Activated CD4-positive, alpha-beta T cell treated with anti-CD3 and anti-CD28 coated beads, Interleukin-10, Interleukin-2, amounts not matched to agents 100 ng/mL and 50 ng/mL, durations not matched to agents 16 hours and 8 hours (primary cell): ENCODE results near the gene MMP26.
"Not testable (repeated sequence)": the region's sequence is repeated elsewhere in the genome, so short reads cannot be mapped to it uniquely, and the experiment has no call there.

Source experiments
- DNase-seq: peaks from one replicate; pipeline ENCODE4 v3.0.0-alpha.2; 2020

Gene MMP26

DNA sequence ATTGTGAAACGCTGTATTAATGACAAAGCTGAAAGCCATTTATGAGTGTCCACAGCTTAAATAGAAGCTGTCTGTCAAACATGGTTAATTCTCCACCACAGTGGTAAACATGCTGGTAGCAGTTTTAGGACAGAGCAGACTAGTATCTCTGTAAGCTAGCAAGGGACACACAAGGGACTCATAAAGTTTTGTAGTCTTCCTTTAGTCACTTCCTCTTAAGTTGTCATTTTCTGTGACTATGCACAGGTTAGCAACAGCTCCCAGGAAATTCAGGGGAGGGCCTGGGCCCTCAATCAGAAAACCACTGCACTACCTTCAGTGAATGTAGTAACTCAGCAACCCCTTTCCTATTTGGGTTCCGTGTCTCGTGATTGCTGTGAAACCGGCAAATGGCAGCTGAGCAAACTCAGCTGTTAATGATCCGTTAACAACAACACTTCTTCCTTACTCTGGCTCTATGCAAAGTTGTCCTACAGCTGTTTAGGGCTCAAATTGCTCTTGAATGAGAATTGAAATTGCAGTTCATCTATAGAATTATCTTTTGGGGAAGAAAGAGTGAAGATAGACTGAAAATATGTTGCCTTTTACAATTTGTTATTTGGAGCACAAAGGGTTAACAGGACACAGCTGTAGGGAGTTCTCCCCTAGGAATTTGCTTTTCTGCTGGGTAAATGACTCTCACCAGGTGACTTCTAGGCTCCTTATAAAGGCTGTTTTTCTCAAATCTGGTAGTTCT is at the start of gene MMP26:
Gene MMP26, plus strand, starts transcription at position 731 of the 736 bp plus-strand sequence.
- DNase-seq = no peak

DNA sequence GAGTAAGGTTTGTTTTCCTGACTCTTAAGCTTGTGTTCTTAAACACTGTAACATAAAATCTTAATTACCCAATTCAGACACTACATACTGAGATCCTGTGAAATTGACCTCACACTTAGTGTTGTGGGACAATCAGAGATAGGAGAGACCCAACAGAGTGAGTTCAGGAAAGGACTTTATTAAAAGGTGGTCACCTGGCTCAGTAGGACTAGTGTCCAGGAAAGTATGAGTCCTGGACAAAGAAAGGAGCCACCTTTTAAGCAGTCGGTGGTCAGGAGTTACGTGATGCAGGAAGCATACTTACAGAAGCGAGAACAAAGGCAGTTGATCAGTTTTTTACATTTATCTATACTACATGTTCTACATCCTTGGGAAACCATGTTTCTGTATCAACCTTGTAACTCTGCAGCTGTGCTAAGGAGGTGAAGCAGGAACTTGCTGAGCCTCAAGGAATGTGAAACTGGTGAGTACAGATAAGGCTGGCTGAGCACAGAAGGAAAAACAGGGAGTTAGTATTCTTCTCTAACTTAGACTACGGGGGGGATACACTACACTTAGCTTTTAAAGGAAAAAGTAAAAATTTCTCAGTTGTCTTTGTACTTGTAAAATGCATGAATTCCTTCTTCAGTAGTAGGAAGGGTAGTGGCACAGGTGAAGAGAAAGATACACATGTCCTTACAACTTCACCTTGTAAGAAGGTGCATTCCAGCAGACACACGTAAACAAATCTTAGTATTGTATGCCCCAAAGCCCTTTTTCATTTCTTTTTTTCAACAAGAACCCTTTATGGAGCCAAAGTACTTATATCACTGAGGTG is 45.7 kb upstream of the MMP26 start:
- no peak for DNase-seq

DNA sequence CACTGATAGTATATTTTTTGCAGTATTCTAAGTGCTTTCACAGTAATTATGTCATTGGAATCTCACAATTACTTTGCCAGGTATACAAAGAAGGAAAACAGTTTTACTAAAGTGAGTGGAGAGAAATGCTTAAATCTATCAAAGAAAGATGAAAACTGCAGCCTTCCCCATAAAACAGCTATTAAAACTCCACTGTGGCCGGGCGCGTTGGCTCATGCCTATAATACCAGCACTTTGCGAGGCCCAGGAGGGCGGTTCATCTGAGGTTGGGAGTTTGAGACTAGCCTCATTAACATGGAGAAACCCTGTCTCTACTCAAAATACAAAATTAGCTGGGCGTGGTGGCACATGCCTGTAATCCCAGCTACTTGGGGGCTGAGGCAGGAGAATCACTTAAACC is 41.7 kb upstream of the MMP26 start:
- DNase-seq = no peak

DNA sequence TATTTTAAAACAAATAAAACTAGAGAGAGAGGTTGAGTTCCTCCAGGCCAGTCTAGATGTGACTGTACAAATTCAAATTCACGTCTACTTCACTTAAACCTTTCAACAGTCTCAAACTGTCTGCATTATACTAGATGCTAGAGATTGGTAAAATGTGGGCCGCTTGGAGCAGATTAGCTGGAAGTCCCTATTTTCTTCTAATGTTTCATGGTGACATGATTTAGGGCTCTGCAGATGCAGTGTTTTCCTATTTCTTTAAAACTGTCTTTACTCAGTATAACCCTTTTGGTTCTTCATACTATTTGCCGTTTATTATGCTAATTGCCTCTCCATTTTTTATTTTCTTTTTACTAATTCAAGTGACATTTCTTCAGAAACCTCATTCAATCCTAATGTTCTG is 40.4 kb upstream of the MMP26 start:
- no peak for DNase-seq

DNA sequence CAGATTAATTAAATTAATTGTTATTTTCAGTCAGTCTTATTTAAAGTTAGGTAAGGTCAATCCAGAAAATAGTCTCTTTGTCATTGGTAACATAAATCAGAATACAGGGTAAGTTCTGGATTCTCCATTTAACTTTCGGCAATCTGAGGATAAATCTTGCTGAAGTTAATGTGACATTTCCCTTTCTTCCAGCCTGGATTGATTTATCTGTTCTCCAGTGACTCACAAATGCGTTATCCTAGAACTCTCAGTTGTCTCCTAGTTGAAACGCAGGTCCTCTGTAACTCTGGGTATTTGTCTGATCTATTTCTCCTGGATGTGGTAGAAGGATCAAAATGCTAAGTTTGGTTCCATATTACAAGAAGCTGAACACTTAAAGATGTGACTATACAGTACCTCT is 39.8 kb upstream of the MMP26 start:
- DNase-seq = no peak

DNA sequence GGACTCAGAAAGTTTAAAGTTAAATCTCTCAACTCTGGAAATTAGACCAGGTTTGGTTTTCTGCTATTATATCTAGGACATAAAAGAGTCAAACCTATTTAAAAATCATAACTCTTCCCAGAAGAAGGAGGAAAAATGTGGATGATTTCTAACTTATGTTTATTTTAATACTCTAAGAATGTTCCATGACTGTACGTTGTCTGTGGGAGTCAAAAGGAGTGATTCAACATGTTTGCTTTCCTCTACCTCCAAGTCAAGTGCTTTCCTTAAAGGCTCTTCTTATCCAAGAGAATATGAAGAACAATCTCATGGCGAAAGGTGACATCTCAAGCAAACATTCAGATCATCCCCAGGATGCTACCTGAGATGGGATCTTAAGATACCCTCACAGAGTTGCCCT is 39.2 kb upstream of the MMP26 start:
- DNase-seq = no peak

DNA sequence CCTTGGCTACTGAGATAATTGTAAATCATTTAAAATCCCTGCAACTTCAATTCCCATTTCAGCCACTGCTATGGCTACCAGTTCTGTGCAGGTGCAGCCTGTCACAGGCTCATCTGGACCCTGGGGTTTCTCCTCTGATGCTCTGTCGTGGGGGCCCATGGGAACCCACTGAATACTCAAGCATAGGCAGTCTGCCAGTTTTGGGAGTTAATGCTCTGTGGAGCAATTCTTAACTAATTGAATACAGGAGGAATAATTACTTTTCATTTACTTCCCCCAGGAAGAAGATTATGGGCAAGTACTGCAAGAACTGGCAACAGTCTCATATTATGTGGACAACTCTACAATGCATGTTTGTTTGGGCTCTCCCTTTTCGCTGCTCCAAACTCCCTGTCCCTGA is 32.8 kb upstream of the MMP26 start:
- no peak for DNase-seq

DNA sequence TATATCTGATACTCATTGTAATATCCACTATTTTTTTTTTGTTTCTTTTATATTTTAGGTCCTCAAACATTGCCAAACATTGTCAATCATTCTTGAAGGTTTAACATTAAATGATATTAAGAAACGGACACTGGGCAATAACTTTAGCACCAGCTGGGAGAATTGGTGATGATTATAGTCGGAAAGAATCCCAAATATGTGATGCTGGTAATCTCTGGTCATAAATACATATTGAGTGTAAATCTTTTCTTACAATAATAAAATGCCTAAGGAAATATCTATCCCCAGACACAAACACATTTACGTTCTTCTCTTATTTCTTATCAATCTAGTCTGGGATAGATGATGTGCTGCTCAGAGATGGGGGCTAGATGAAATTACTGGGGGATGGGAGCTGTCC is 32.1 kb upstream of the MMP26 start:
- no peak for DNase-seq

DNA sequence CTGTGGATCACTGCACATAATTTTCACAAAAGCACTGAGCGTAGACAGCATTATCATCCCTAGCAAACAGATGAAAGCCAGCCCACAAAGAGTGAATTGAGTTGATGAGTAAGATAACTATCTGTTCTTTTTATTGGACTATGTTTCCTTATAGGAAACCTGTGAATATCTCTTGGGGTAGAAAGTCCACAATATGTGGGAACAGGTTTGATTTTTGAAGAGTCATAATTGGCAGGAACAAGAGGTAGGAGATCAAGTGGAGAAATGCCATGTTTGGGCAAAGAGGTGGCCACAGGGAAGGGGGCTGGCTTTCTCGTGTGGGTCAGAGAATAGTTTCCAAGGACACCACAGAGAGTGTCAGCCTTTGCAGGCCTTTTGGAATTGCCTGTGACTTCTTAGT is 30.8 kb upstream of the MMP26 start:
- no peak for DNase-seq

DNA sequence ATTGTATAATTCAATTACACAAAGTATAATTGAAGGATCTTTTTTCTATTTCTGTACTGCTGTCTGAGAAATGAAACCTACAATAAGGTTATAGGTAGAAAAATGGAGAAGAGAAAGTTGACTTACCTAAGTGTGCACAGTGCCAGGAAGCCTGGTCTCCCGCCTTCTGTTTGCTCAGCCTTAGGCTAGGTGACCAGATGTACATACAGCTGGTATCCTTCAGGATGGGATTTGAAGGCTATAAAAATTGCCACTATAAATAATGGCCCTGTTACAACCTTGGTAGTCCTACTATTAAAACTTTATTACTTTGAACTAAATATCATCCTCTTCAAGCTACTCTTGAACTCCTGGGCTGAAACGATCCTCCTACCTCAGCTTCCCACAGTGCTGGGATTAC is 26.6 kb upstream of the MMP26 start:
- no peak for DNase-seq

DNA sequence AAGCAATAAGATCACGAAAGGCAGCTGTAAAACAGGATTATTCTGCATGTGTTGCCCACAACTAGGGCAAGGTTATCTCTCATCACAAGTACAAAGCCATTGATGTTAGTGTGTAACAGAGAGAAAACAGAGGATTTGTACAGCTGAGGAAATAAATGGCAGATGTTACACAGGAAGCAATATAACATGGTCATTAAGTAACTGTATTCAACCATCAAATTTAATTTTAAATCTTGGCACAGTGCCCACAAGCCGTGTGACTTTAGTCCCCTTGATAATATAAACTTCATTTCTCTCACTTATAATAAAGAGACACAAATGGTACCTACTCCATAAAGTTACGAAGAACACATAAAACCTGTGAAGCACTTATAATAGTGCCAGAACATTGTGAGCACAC is 24.2 kb upstream of the MMP26 start:
- DNase-seq = no peak

DNA sequence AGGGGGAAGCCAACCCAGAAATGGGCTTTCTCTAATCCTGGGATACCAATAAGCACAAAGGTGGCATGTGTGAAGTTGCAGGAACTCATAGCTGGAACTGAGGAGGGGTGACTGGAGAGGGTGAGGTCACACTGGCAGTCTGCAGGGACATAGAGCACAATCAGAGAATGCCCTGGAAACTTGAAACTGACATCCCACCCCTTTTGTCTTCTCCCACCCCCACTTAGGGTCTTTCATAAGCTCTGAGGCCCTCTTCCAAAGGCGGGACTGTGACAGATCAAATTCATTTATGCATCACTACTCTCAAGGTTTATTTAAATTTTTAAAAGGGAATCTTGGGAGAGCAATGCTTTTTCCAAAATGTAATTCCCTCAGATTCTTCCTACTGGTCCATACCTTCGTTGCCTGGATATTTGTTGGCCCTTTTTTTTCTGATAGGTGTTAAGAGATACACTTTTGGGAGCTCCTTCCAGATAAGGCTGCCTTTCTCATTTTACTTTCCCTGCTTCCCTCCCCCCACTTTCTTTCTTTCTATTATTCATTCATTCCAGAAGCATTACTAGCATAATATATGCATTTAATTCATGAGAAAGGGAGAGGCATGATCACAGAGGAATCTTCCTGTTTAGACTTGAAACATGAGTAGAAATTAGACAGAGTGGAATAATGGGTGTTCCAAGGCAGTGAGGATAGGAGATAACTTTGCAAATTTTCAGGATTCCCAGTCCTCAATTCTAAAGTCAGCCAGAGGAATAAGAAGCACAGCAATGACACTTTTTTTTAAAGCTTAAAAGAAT is 21.8 kb upstream of the MMP26 start:
- no peak for DNase-seq

DNA sequence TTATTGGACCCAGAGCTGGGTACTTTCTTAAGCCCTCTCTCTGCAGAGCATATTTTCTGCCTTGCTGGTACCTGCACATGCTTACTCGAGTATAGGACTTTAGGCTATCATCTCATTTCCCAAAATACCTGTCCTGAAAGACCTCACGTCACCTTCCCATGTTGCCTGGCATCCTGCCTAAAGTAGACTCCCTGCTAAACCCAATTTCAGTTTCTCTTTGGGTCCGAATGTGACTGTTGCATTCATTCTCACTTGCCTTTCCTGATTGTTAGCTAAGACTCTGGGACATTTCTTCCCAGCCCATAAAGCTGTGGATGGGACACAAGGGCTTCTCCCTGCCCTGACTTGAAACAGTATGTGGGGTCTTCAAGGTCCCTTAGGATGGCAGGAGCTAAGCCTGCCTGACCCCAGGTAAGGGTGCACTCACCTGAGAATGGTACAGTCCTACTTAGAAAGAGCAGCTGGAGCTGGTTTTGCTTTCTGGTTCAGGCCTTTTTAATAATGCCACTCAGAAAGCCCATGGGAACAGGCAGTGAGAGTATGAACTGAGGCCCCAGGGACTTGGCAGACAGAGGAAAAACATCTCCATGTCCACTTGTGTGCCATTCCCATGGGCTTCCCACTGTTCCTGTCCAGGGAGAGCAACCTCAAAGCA is 19.8 kb upstream of the MMP26 start:
- no peak for DNase-seq

DNA sequence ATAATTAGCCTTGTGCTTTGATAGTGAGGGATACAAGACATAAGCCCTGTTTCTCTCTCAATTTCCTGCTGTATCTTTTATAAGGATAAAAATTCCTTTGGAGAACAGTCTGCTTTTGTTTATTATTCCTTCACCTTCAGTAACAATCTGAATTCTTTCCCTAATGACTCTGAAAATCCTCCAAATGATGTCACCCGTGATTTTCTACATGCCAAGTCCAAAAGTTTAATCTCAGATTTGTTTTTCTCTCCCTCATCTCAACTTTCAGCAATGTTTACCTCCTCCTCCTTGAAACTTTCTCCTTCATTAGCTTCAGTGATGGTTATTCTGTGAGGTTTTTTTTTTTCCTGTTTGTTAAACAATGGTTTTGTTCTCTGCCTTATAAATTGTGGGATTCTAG is 9.1 kb upstream of the MMP26 start:
- no peak for DNase-seq

DNA sequence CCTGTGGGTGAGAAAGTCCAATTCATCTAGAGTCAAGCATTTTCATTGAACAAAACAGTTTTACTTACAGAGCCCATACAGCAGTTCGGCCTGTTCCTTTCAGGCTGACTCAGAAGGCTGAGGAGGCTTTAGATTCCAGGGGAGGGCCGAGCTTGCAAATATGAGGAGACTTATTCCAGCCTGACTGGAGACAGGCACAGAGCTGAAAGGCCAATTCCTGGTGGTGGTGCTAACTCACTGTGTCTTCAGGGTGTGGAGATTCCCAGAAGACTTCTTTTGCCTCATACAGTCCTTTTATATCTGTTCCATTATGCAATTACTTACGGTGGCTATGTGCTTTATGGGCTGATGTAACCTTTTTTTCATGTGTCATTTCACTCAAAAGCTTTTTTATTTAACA is 7.0 kb upstream of the MMP26 start, which contains the start of gene OR51E2:
Gene OR51E2, minus strand, starts transcription at position 269 of the 400 bp plus-strand sequence. CDS start 15,142 bp downstream, outside the sequence.
- DNase-seq = no peak

DNA sequence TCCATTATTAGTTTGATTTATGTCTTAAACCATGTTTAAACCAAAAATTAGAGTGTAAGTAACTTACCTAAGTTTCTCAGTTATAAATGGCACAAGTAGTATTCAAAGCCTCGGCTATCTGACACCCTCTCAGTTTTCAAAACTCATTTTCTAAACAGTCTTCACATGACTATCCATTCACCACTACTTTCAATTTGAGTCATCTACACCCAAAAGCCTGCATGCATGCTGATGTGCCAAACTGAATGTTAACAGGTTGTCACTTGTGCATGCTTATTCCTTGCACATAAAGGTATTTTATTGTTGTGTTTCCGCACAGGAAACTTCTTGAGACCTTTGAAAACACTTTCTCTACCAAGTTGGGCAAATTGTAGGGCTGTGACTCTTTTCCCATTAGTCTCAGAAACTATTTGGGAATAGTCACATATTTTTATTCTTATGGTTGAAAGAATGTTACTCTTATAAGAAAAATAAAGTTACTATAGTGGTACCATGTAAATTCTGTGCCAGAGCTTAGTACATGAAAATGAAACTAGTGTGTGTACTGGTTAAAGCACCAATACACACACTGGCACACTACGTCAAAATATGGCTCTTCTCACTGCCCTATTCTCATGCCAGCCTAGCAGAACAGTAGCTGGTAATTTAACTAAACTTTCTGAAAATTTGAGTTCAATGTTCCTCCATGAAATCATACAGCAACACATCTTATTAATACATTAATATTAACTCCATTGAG is 4.7 kb upstream of the MMP26 start:
- peak; percentile 72 for DNase-seq

DNA sequence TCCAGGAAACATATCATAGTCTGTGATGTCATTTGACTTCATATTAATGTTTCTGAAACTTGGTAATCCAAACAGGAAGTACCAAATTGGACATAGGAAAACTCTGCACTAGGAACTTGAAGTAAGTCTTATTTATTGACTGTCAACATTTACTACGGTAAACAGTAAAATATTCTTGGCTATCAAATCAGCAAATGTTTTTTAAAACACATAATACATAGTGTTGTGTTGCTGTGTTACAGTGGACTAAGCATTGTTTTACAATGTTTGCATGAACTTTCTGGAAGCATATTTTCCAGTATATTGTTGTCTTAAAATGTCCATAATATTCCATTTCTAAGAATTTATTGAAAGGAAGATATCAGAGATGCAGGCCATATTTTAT is 4.2 kb upstream of the MMP26 start:
- no peak for DNase-seq

DNA sequence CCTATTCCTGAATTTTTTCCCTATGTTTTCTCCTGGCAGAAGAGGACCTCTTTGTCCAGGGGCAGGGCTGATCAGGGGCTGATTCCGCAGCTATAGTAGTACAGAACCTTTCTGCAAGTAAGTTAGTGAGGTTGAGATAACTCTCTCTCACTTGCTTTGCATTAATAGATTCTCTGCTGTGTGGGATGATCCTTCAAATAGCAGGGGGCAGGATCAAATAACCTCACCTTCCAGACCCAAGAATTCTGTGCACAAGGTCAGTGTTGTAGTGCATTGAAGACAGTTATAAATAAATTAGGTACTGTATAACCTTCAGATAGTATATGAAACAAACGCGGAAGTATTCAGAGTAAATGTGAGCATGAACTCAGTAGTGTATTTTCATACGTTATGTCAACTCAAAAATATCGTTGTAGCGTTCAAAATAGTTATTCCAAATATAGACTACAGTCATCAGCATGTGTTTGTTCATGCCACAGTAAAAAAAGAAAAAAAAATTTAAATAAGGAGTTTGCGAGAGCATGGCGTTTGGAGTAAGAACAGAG is 278 bp downstream of the MMP26 start:
- no peak for DNase-seq

DNA sequence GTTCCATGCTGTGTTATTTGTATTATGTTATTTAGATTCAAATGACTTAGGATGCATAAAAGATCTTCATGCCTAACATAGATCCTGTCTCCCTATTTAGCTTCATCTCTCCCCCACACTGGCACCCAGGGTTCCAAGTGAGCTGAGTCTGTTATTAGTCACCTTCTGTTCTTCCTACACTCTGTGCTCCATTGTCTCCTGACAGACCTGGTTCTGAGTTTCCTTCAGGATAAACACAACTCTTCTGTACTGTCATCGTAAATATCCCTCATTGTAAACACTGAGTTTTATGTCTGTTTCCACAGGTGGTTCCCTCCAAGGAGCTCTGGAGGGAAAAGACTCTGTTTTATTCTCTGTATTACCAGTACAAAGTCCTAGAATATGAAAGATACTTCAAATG is 8.7 kb downstream of the MMP26 start:
- DNase-seq = no peak

DNA sequence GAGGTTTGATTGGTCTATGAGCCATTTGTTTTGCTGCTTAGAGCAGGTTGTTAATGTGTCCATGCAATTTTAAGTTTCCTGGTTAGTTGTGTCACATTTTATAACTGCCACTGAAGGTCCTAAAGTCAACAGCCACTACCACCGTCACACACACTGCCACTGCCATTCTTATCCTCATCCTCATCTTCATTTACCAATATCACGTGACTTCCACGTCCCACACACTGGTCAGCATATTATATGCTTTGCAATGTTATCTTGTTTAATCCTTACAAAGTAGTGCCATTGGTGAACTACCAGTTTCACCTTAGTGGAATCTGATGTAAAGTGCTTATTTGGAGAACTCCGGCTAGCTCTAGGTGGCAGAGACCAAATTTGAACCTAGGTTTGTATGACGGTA is 9.7 kb downstream of the MMP26 start:
- no peak for DNase-seq

DNA sequence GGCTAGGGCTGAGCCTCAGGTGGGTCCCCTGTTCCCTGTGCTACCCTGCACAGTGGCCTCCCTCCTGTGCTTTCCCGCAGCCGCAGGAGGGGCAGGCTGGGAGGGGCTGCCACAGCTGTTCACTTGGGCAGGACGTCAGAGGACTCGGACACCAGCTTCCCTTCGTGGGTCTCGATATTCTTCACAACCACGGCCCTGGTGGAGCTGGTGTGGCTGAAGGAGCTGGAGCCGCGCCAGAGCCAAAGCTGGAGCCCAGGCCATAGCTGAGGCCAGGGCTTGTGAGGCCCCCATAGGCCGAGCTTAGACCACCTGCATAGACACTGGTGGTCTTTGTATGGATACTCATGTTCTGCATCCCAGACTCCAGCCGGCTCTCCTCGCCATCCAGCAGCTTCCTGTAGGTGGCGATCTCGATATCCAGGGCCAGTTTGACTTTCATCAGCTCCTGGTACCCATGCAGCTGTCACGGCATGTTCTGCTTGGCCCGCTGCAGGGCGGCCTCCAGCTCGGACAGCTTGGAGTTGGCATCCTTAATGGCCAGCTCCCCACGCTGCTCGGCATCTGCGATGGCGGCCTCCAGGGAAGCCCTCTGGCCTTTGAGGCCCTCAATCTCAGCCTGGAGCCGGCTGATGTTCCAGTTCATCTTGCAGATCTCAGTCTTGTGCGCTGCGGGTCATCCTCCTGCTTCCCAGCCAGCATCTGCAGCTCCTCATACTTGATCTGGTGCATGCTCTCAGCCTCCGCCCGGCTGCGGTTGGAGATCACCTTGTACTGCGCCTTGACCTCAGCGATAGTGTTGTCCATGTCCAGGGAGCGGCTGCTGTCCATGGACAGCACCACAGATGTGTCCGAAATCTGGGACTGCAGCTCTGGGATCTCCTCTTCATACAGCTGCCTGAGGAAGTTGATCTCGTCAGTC is 18.3 kb downstream of the MMP26 start:
- DNase-seq = not testable (repeated sequence)
